ENCODE data around the gene SLC39A11. TPM values are rescaled to one million over a fixed set of nuclear protein-coding genes. Genes with fewer than 3 reads are reported as not detected.
"Not testable (repeated sequence)": the region's sequence is repeated elsewhere in the genome, so short reads cannot be mapped to it uniquely, and the experiment has no call there.

Gene SLC39A11
- total RNA-seq, 2 donors from 2014 or later: 27.8 to 39.6 TPM

GRCh38 chr17:72900654-72900971 is 191.9 kb downstream of the SLC39A11 start:
- no peak for DNase-seq
- no peak for ATAC-seq
- 75 to 79% methylated on average over 6 of the region's 6 CpGs for WGBS, 2 donors

GRCh38 chr17:72898725-72899124 is 193.8 kb downstream of the SLC39A11 start:
- DNase-seq (no peak), ATAC-seq (no peak)
- no peak overlapping the region for H3K27ac ChIP-seq
- no peaks in the 10 kb centered on the region for H3K4me1 ChIP-seq
- 78 to 91% methylated on average over 9 of the region's 9 CpGs for WGBS, 2 donors
- no peaks in the 10 kb centered on the region for H3K36me3 ChIP-seq (replicated peaks in 1 of 2; ENCODE audit: insufficient read depth in 1 of 2, low read depth in 2 of 2)
- no peak overlapping the region for H3K4me3 ChIP-seq
- no peaks in the 10 kb centered on the region for H3K9me3 ChIP-seq
- no peak for TF ChIP-seq CTCF (IDR thresholded peaks at IDR 0.05)
- no peak for TF ChIP-seq POLR2A (IDR thresholded peaks at IDR 0.05)
- H3K27me3 ChIP-seq: no peaks in the 10 kb centered on the region
- intact Hi-C loops (cut with DNase I): no loop called here

More at GRCh38 chr17:72900654-72900971, 191.9 kb downstream of the SLC39A11 start:
- Histone ChIP-seq H3K4me1 (no peaks in the 10 kb centered on the region), H3K27ac (no peak overlapping the region), H3K27me3 (no peaks in the 10 kb centered on the region), H3K9me3 (no peaks in the 10 kb centered on the region), H3K4me3 (no peak overlapping the region), H3K36me3 (replicated peaks in 1 of 2; ENCODE audit: insufficient read depth in 1 of 2, low read depth in 2 of 2) (no peaks in the 10 kb centered on the region)
- intact Hi-C loops (cut with DNase I): no loop called here
- TF ChIP-seq POLR2A (IDR thresholded peaks at IDR 0.05): no peak
- no peak for TF ChIP-seq CTCF (IDR thresholded peaks at IDR 0.05)

GRCh38 chr17:72896288-72896687 is 196.2 kb downstream of the SLC39A11 start:
- H3K4me1 ChIP-seq; H3K9me3 ChIP-seq; H3K36me3 ChIP-seq (replicated peaks in 1 of 2; ENCODE audit: insufficient read depth in 1 of 2, low read depth in 2 of 2); intact Hi-C loops (cut with DNase I); H3K27me3 ChIP-seq; DNase-seq; H3K27ac ChIP-seq; ATAC-seq; H3K4me3 ChIP-seq: not testable (repeated sequence)
- WGBS, 2 donors: 90% methylated on average over 7 of the region's 7 CpGs

- no peak for ATAC-seq
- H3K27ac ChIP-seq: no peak overlapping the region
- WGBS, 2 donors: 93 to 98% methylated on average over 2 of the region's 2 CpGs
- H3K4me1 ChIP-seq: no peaks in the 10 kb centered on the region
- no peaks in the 10 kb centered on the region for H3K27me3 ChIP-seq
- H3K4me3 ChIP-seq: no peak overlapping the region
- intact Hi-C loops (cut with DNase I): no loop called here
- no peaks in the 10 kb centered on the region for H3K9me3 ChIP-seq
- DNase-seq: no peak
- TF ChIP-seq CTCF (IDR thresholded peaks at IDR 0.05): no peak
- no peak for TF ChIP-seq POLR2A (IDR thresholded peaks at IDR 0.05)
- no peaks in the 10 kb centered on the region for H3K36me3 ChIP-seq (replicated peaks in 1 of 2; ENCODE audit: insufficient read depth in 1 of 2, low read depth in 2 of 2)
Measured at GRCh38 chr17:72891627-72892026, 200.9 kb downstream of the SLC39A11 start.

- ATAC-seq (no peak), DNase-seq (no peak)
- Histone ChIP-seq H3K4me3 (no peak overlapping the region), H3K9me3 (no peaks in the 10 kb centered on the region), H3K4me1 (no peaks in the 10 kb centered on the region), H3K27me3 (no peaks in the 10 kb centered on the region), H3K36me3 (replicated peaks in 1 of 2; ENCODE audit: insufficient read depth in 1 of 2, low read depth in 2 of 2) (no peaks in the 10 kb centered on the region), H3K27ac (no peak overlapping the region)
- TF ChIP-seq POLR2A (IDR thresholded peaks at IDR 0.05) (no peak), CTCF (IDR thresholded peaks at IDR 0.05) (no peak)
- 82 to 95% methylated on average over 2 of the region's 2 CpGs for WGBS, 2 donors
- intact Hi-C loops (cut with DNase I): no loop called here
Measured at GRCh38 chr17:72890711-72891110, 201.8 kb downstream of the SLC39A11 start.

Data from body of pancreas (tissue), 4 donors.